Thyroid gland (tissue), 4 donors: ENCODE results near the gene GALNT17. TPM values are rescaled to one million over a fixed set of nuclear protein-coding genes. Genes with fewer than 3 reads are reported as not detected.
"Not testable (repeated sequence)": the region's sequence is repeated elsewhere in the genome, so short reads cannot be mapped to it uniquely, and the experiment has no call there.

Experiments used
- DNase-seq, 2 donors: peaks; one replicate each; pipeline ENCODE4 v3.0.0-alpha.2; 2019
- H3K27ac ChIP-seq, 3 donors: fragments of 200-600 bp; sonication (generic); 1 replicate in 2 of 3; 2 replicates in 1 of 3; pipeline ENCODE4 v1.5.1; 2016 to 2019; ENCODE audit warnings: mild to moderate bottlenecking in 1 of 3, moderate library complexity in 1 of 3
- H3K27me3 ChIP-seq: fragments of 200-600 bp; sonication (generic); one replicate; pipeline ENCODE4 v1.5.1; 2019
- H3K36me3 ChIP-seq, 2 donors: fragments of 200-600 bp; sonication (generic); one replicate each; pipeline ENCODE4 v1.5.1; 2016 to 2019
- H3K4me1 ChIP-seq, 2 donors: fragments of 200-600 bp; sonication (generic); one replicate each; pipeline ENCODE4 v1.5.1; 2017 to 2019
- H3K4me3 ChIP-seq, 3 donors: fragments of 200-600 bp; sonication (generic); replicated peaks in 1 of 3; 1 replicate in 2 of 3; 2 replicates in 1 of 3; pipeline ENCODE4 v1.5.1; 2016; ENCODE audit warnings: mild to moderate bottlenecking in 1 of 3
- H3K9me3 ChIP-seq: fragments of 200-600 bp; sonication (generic); one replicate; pipeline ENCODE4 v1.5.1; 2017
- CTCF ChIP-seq, 6 experiments: fragments of 200-600 bp in 3 of 6; fragments of 450-650 bp in 3 of 6; sonication (generic) in 3 of 6; IDR thresholded peaks; one replicate each; pipeline ENCODE4 v1.5.1; 2016 to 2019; ENCODE audit warnings: antibody characterized with exemption in 6 of 6, mild to moderate bottlenecking in 2 of 6, inconsistent platforms in 1 of 6, moderate library complexity in 1 of 6
- POLR2A ChIP-seq, 2 donors: fragments of 450-650 bp; IDR thresholded peaks; one replicate each; pipeline ENCODE4 v1.6.1; 2017; ENCODE audit warnings: antibody characterized with exemption in 2 of 2, mild to moderate bottlenecking in 2 of 2, moderate library complexity in 1 of 2
- WGBS, 2 donors: methylation state at CpG; one replicate each; pipeline ENCODE4 v1.1.5; 2017; 5-methylcytosine and 5-hydroxymethylcytosine counted together
- intact Hi-C: fragments of 100-400 bp; cut with DNase I; formaldehyde crosslinking; loops from one replicate; pipeline ENCODE4 v1.15.1; 2023
- total RNA-seq, 4 donors: library from RNA; depleted of rRNA; stranded (reverse); fragments of >200 nt; gene quantifications; one replicate each; pipeline ENCODE4 v1.2.3, GENCODE V29; 2016

The GALNT17 gene
- total RNA-seq, 4 donors from 2014 or later, result 5.8 to 63.8 (median 37.1) TPM

DNA sequence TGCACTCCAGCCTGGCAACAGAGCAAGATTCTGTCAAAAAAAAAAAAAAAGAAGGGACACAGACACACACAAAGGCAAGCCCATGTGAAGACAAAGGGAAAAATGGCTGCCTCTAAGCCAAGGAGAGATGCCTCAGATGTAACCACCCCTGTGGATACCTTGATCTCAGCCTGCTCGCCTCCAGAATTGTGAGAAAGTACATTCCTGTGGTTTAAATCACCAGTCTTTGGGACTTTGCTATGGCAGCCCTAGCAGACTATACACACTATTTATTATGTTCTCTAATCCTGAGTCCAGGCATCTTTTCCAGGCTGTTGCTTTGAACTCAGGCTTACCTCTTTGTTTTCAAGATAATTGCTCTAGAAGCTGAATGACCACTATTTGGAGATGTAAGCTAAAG, 494.3 kb downstream of the GALNT17 start:
- no peaks in the 10 kb centered on the region for H3K4me1 ChIP-seq
- no peak overlapping the region for H3K4me3 ChIP-seq
- no peak for DNase-seq
- no peak overlapping the region for H3K27ac ChIP-seq
- intact Hi-C loops, result no loop called here
- no peaks in the 10 kb centered on the region for H3K36me3 ChIP-seq
- no peaks in the 10 kb centered on the region for H3K9me3 ChIP-seq
- WGBS, 2 donors, result 86 to 96% methylated on average over 1 of the region's 1 CpG
- no peaks in the 10 kb centered on the region for H3K27me3 ChIP-seq
- no peak for TF ChIP-seq CTCF (IDR thresholded peaks at IDR 0.05)

DNA sequence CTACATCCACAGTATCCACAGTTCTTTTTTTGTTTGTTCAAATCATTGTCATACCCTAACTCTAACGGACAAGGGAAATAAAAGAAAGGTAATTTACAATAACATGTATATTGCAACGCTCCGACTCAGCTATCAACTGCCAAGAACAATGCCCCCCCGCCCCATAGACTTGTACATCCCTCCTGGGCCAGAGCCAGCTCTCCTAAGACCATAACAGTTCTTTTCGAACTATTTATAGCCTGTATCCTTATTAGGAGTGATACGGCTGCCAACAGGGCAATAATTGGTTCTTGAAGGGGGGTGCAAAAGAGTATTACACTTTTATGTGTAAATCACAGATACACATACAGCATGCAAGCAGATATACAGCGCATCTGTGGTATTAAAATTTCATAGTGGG, 495.7 kb downstream of the GALNT17 start:
- Histone ChIP-seq H3K4me1 (no peaks in the 10 kb centered on the region), H3K27ac (no peak overlapping the region), H3K27me3 (no peaks in the 10 kb centered on the region), H3K36me3 (no peaks in the 10 kb centered on the region), H3K9me3 (no peaks in the 10 kb centered on the region), H3K4me3 (no peak overlapping the region)
- intact Hi-C loops, result no loop called here
- DNase-seq, result no peak
- TF ChIP-seq POLR2A (IDR thresholded peaks at IDR 0.05) (no peak), CTCF (IDR thresholded peaks at IDR 0.05) (no peak)
- WGBS, 2 donors, result 78 to 89% methylated on average over 7 of the region's 7 CpGs

- Histone ChIP-seq H3K27ac (no peak overlapping the region), H3K36me3 (no peaks in the 10 kb centered on the region), H3K27me3 (no peaks in the 10 kb centered on the region), H3K4me3 (no peak overlapping the region), H3K9me3 (no peaks in the 10 kb centered on the region), H3K4me1 (peaks cover 7 to 8% of the 10 kb centered on the region in 2 donors)
- 92 to 95% methylated on average over 4 of the region's 4 CpGs for WGBS, 2 donors
- no peak for TF ChIP-seq CTCF (IDR thresholded peaks at IDR 0.05)
- TF ChIP-seq POLR2A (IDR thresholded peaks at IDR 0.05), result no peak
- intact Hi-C loops, result no loop called here
- no peak for DNase-seq
Observed at GRCh38 chr7:71630516-71630915, 498.6 kb downstream of the GALNT17 start.

DNA sequence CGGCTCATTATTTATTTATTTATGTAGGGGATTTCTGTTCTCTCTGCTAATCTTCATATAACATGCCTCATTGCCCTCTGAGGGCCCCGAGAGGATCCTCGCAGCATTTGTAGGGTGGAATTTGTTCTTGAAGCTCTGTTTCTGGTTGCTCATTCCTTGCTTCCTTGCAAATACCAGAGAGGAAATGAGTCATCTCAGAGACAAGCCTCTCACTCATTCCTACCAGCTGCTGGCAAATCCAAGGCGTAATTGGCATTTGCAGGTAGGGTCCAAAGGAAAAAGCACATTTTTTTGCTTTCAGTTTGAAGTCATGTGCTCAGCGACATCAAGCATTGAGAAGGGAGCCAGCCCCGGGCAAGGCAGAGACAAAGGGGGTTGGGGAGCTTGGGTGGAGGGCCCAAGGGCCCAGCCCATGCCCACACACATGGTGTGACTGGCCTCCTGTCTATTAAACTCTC, 501.6 kb downstream of the GALNT17 start:
- Histone ChIP-seq H3K36me3 (no peaks in the 10 kb centered on the region), H3K4me1 (peaks cover 7 to 8% of the 10 kb centered on the region in 2 donors), H3K27ac (peak overlapping the region in 1 of 3 donors; percentile 26), H3K4me3 (no peak overlapping the region), H3K27me3 (no peaks in the 10 kb centered on the region), H3K9me3 (no peaks in the 10 kb centered on the region)
- 8 to 9% methylated on average over 6 of the region's 6 CpGs for WGBS, 2 donors
- intact Hi-C loops, result no loop called here
- peak; percentile 60 to 65 for DNase-seq
- TF ChIP-seq POLR2A (IDR thresholded peaks at IDR 0.05), result no peak
- no peak for TF ChIP-seq CTCF (IDR thresholded peaks at IDR 0.05)

GRCh38 chr7:71635849-71636248, 503.9 kb downstream of the GALNT17 start:
- H3K27me3 ChIP-seq, H3K4me1 ChIP-seq, DNase-seq, H3K9me3 ChIP-seq, H3K36me3 ChIP-seq, H3K4me3 ChIP-seq, H3K27ac ChIP-seq, intact Hi-C loops: not testable (repeated sequence)
- WGBS, 2 donors, result 91% methylated on average over 3 of the region's 3 CpGs

DNA sequence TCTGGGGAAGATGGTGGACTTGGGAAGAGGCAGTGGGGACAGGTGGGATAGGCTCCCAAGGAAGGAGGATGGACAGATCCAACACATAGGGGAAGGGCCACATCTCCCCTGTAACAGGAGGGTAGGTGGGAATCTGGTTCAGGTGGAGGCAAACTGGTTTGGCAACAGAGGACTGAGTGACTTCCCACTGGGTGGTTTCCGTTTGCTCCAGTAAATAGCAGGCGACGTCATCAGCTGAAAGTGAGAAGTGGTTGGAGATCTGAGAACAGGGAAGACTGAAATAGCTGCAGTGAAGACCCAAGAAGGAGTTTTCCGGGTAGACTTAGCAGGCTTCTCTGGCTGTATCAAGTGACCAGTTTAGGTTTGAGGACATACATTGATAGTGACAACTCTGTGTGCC, 504.4 kb downstream of the GALNT17 start:
- H3K4me3 ChIP-seq, result no peak overlapping the region
- peaks cover 7 to 8% of the 10 kb centered on the region in 2 donors for H3K4me1 ChIP-seq
- H3K27ac ChIP-seq, result no peak overlapping the region
- no peak for TF ChIP-seq CTCF (IDR thresholded peaks at IDR 0.05)
- no peak for TF ChIP-seq POLR2A (IDR thresholded peaks at IDR 0.05)
- peak; percentile 10 to 14 for DNase-seq
- WGBS, 2 donors, result 61 to 72% methylated on average over 4 of the region's 4 CpGs
- intact Hi-C loops, result no loop called here
- no peaks in the 10 kb centered on the region for H3K27me3 ChIP-seq
- H3K9me3 ChIP-seq, result no peaks in the 10 kb centered on the region
- H3K36me3 ChIP-seq, result no peaks in the 10 kb centered on the region
